ENCODE measurements around the gene PLXNA4.

- TF ChIP-seq, protein P1, sequence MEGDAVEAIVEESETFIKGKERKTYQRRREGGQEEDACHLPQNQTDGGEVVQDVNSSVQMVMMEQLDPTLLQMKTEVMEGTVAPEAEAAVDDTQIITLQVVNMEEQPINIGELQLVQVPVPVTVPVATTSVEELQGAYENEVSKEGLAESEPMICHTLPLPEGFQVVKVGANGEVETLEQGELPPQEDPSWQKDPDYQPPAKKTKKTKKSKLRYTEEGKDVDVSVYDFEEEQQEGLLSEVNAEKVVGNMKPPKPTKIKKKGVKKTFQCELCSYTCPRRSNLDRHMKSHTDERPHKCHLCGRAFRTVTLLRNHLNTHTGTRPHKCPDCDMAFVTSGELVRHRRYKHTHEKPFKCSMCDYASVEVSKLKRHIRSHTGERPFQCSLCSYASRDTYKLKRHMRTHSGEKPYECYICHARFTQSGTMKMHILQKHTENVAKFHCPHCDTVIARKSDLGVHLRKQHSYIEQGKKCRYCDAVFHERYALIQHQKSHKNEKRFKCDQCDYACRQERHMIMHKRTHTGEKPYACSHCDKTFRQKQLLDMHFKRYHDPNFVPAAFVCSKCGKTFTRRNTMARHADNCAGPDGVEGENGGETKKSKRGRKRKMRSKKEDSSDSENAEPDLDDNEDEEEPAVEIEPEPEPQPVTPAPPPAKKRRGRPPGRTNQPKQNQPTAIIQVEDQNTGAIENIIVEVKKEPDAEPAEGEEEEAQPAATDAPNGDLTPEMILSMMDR (IDR thresholded peaks at IDR 0.05) = no peak
- TF ChIP-seq EZH2 (IDR thresholded peaks at IDR 0.05; ENCODE audit: borderline replicate concordance, insufficient read depth, low read depth, low read length, poor library complexity, severe bottlenecking) = no peak
Measured at GRCh38 chr7:132145466-132145865, 430.8 kb downstream of the PLXNA4 start.

Data from B cell (primary cell).